Measurements from ENCODE around the gene PDF. TPM values are rescaled to one million over a fixed set of nuclear protein-coding genes. Genes with fewer than 3 reads are reported as not detected.
"Not testable (repeated sequence)": the region's sequence is repeated elsewhere in the genome, so short reads cannot be mapped to it uniquely, and the experiment has no call there.

PDF gene
- total and polyA plus RNA-seq, 5 experiments from 2014 or later = 12.3 to 17.2 (median 15.1) TPM

DNA sequence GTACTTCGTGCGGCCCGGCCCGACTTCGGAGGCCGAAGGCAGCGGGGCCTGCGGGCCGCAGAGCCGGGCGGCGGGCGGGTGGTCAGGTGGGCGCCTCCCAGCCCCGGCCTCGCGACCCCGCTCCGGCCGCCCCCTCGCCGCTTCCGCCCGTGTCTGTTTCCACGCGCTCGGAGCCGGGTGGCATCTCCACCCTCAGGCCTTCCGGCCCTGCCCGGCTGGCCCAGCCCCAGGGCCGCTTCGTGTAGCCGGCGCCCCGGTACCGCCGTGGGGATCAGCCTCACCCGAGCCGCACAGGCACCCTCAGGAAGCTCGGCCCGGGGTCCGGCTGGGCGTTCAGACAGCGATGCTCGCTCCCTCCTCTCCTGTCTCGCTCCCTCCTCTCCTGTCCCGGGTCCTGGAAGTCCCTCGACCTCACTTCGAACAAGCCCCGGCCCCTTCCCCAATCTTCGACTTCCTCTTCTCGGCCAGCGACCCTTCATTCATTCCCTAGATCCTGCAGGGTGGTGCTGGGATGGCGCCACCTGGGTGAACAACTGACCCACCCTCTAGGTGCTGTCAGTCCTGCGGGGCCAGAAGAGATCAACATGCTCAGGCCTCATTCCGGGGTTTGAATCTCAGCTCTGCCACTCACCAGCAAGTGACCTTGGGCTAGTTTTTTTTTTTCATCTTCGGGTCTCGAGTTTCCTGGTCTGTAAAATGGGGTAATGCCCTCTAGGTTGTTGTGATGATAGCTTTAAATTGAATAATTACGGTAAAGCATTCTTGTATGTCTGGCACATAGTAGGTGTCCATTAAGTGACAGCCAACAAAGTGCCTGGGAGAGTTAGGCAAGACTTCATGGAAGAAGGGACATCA, 18.6 kb downstream of the PDF start:
- Mint-ChIP-seq H3K9me3 (no peaks in the 10 kb centered on the region), H3K27me3 (no peaks in the 10 kb centered on the region), H3K36me3 (peaks cover 0 to 32% (median 0%) of the 10 kb centered on the region in 3 donors), H3K27ac (peak overlapping the region; percentile 87 to 98 (median 96)), H3K4me1 (peaks cover 17 to 35% (median 32%) of the 10 kb centered on the region in 4 donors), H3K4me3 (peak overlapping the region; percentile 90 to 100 (median 99))
- ATAC-seq (peak; percentile 42 to 57), DNase-seq (peak in 6 of 10 donors; percentile 6 to 64 (median 33))
- POLR2A ChIA-PET = interaction anchor here (0.9 to 2.6 kb wide), 5 partner anchors 14 to 985 kb away, joined by 3 to 17 read pairs (median 5); partner anchors contain the start of genes COG8, NIP7 and PDF

DNA sequence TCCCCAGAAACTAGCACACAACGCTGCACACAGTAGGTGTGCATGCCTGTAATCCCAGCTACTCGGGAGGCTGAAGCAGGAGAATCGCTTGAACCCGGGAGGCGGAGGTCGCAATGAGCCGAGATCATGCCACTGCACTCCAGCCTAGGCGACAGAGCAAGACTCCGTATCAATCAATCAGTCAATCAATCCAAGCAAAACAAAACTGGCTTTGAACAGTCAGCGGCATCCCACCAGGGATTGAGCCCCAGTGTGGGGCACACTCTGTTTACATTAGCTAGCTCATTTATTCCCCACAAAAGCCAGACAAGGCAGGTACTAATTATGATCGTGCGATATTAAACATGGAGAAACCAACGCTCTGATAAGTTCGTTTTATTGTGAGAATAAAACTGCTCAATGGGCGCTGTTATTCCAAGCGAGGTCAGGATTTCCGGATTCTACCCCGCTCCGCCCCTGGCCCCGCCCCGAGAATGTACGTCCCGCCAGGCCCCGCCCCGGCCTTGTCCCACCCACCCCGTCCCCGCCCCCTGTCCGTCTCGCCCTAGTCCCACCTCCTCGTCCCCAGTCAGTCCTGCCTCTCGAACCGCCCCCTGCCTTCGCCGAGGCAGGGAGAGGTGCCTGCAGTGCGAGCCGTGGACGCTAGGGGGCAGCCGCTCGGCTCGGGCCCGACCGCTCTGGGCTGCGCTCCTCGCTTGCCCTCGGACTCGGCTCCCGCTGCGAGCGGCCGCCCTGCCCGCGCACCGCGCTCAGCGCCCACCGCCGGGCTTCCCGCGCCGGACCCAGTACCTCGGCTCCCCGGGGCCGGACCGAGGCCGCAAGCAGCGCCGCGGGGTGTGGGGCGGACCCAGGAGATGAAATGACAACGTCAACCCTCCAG, 19.5 kb downstream of the PDF start, which contains the start of gene VPS4A:
TSS of gene VPS4A (plus strand) at position 698 of the 880 bp plus-strand sequence. CDS start at position 860, 162 bp downstream.
- peaks cover 0 to 24% (median 0%) of the 10 kb centered on the region in 3 donors for H3K36me3 Mint-ChIP-seq
- H3K27me3 Mint-ChIP-seq = no peaks in the 10 kb centered on the region
- no peaks in the 10 kb centered on the region for H3K9me3 Mint-ChIP-seq
- H3K4me3 Mint-ChIP-seq = peak within 1 kb of the TSS; percentile 90 to 100 (median 99)
- DNase-seq = peak; percentile 94 to 98 (median 98)
- peak within 1 kb of the TSS; percentile 95 to 98 (median 96) for H3K27ac Mint-ChIP-seq
- peaks cover 15 to 35% (median 32%) of the 10 kb centered on the region in 4 donors for H3K4me1 Mint-ChIP-seq
- POLR2A ChIA-PET = interaction anchor here (0.6 to 2.6 kb wide), 5 partner anchors 19 to 178 kb away, joined by 3 to 17 read pairs (median 8); partner anchors contain the start of genes CHTF8, COG8, NIP7 and PDF
- peak; percentile 92 to 95 for ATAC-seq

DNA sequence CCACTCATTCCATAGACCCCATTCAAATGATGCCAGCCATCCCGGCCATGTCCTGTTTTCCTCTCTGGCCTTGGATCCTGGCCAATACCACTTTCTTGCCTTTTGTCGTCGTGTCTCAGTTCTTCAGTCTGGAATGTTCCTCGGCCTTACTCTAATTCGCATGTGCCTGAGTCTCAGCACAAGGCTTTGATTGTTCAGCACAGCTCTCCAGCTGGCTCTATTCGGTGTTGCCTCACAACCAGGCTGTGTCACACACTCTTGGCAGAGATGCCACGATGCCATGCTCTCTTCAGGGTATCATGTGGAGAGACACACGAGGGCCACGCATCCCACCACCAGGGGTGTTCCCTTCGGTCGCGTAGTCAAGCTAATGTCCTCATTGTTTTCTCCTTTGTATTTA, 21.1 kb downstream of the PDF start:
- peak overlapping the region in 8 of 10 donors; percentile 0 to 73 (median 18) for H3K4me3 Mint-ChIP-seq
- H3K27me3 Mint-ChIP-seq = no peaks in the 10 kb centered on the region
- peak overlapping the region in 7 of 10 donors; percentile 7 to 57 (median 38) for H3K27ac Mint-ChIP-seq
- peaks cover 0 to 13% (median 0%) of the 10 kb centered on the region in 3 donors for H3K36me3 Mint-ChIP-seq
- no peak for DNase-seq
- peaks cover 13 to 31% (median 29%) of the 10 kb centered on the region in 4 donors for H3K4me1 Mint-ChIP-seq
- H3K9me3 Mint-ChIP-seq = no peaks in the 10 kb centered on the region
- no peak for ATAC-seq
- POLR2A ChIA-PET = interaction anchor here (1.7 kb wide), 1 partner anchor 177 kb away, joined by 7 read pairs; the partner anchor contains the start of genes CHTF8 and UTP4

DNA sequence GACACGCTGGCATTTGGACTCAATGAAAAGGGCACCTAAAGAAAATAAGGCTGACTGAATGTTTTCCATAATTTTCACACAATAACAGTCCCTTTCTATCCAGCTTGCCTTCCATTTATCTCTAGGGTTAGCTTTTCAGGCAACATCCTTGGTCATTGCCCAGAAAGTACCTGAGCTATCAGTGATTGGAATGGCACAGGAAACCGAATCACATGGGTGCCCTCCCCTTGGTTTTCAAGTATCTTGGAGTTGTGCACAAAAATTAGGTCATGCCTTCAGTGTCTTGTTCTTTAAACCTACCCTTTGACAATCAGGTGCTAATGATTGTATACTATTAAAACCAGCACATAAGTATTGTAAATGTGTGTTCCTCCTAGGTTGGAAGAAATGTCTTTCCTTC, 22.5 kb downstream of the PDF start:
- H3K27ac Mint-ChIP-seq = no peak overlapping the region
- DNase-seq = no peak
- H3K4me1 Mint-ChIP-seq = peaks cover 7 to 18% (median 16%) of the 10 kb centered on the region in 4 donors
- H3K36me3 Mint-ChIP-seq = no peaks in the 10 kb centered on the region
- POLR2A ChIA-PET = no interaction called here
- no peak for ATAC-seq
- H3K27me3 Mint-ChIP-seq = no peaks in the 10 kb centered on the region
- no peaks in the 10 kb centered on the region for H3K9me3 Mint-ChIP-seq
- H3K4me3 Mint-ChIP-seq = no peak overlapping the region

DNA sequence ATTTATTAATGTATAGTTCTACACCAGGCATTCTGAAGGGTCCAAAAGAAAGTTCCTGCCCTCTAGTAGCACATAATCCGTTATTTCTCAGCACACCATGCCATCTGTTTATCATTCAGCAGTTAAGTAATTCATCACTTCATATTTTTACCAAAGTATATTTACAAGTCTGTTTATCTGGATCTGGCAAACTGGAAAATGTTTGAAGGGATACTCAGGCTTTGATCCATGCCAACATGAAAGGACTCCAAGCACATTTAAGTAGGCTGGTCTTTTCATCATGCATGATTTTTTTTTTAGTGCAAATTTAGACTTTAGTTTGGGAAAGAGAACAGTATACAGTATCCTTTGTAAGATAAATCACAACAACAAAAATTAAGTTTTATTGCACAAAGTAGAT, 23.3 kb downstream of the PDF start:
- ATAC-seq = no peak
- Mint-ChIP-seq H3K36me3 (no peaks in the 10 kb centered on the region), H3K4me3 (no peak overlapping the region), H3K4me1 (peaks cover 5 to 15% (median 12%) of the 10 kb centered on the region in 4 donors), H3K27ac (no peak overlapping the region), H3K27me3 (no peaks in the 10 kb centered on the region), H3K9me3 (no peaks in the 10 kb centered on the region)
- POLR2A ChIA-PET = no interaction called here
- no peak for DNase-seq

DNA sequence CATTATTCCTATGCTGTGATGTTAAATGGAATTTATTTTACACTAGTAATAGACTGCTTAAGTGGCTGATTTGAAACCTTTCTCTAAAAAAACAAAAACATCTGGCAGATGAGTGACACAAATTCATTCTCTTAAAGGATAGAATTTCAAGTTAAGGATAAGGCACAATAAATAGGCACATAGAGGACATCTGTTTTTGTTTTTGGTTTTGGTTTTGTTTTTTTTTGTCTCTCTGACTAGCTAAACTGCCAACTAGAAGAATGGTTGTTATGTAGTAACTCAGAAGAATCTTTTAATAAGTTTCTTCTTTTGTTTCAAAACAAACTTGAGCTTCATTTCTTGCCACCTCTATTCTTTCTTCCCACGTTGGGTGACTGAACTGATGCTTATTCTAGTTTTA, 24.4 kb downstream of the PDF start:
- H3K9me3 Mint-ChIP-seq = no peaks in the 10 kb centered on the region
- no peak overlapping the region for H3K4me3 Mint-ChIP-seq
- no peak overlapping the region for H3K27ac Mint-ChIP-seq
- POLR2A ChIA-PET = interaction anchor here (0.6 kb wide), 1 partner anchor 473 kb away, joined by 3 read pairs; no protein-coding TSS in a partner anchor
- no peaks in the 10 kb centered on the region for H3K27me3 Mint-ChIP-seq
- DNase-seq (no peak), ATAC-seq (no peak)
- peaks cover 1 to 11% (median 7%) of the 10 kb centered on the region in 4 donors for H3K4me1 Mint-ChIP-seq
- peaks cover 0 to 5% (median 0%) of the 10 kb centered on the region in 3 donors for H3K36me3 Mint-ChIP-seq

DNA sequence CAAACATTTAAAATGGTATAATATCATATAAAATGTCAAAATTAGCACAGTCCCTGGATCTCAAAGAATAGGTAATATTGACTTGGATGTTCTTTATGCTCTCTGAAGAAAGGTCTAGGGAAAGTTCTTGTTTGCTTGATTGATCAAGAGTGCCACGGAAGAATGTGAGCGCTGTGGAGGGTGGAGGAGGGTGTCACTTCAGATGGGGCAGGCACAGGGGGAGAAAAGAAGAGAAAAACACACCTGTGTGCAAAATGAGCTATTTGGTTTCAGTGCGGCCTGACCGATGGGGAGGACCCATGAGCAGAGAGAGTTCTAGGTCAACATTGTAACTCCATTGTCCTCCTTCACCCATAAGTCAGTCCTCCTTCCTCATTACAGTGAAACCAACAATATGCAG, 28.1 kb downstream of the PDF start:
- POLR2A ChIA-PET = no interaction called here
- Mint-ChIP-seq H3K4me1 (no peaks in the 10 kb centered on the region), H3K27ac (no peak overlapping the region), H3K4me3 (no peak overlapping the region), H3K27me3 (no peaks in the 10 kb centered on the region), H3K36me3 (peaks cover 0 to 21% (median 11%) of the 10 kb centered on the region in 3 donors), H3K9me3 (no peaks in the 10 kb centered on the region)
- ATAC-seq (no peak), DNase-seq (no peak)

DNA sequence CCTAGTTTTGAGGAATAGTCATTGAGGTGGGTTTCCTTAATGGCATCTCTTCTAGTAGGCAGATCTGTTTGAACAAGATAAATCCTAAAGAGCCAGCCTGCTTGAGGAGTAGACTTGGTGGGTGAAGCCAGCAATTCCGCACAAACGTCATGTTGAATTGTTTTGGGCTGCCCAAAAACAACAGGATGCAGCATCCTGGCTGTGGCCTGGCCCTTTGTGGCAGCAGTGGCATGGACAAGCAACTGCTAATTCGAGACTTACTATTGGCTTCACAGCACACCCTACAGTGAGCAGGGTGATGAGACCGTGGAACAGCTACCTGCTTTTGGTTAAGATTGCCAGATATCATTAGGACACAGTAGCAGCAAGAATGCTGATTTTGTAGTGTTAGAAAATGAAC, 28.5 kb downstream of the PDF start:
- no peaks in the 10 kb centered on the region for H3K4me1 Mint-ChIP-seq
- DNase-seq = no peak
- no peak overlapping the region for H3K27ac Mint-ChIP-seq
- no peaks in the 10 kb centered on the region for H3K9me3 Mint-ChIP-seq
- POLR2A ChIA-PET = no interaction called here
- H3K36me3 Mint-ChIP-seq = peaks cover 0 to 21% (median 11%) of the 10 kb centered on the region in 3 donors
- no peaks in the 10 kb centered on the region for H3K27me3 Mint-ChIP-seq
- no peak for ATAC-seq
- no peak overlapping the region for H3K4me3 Mint-ChIP-seq

DNA sequence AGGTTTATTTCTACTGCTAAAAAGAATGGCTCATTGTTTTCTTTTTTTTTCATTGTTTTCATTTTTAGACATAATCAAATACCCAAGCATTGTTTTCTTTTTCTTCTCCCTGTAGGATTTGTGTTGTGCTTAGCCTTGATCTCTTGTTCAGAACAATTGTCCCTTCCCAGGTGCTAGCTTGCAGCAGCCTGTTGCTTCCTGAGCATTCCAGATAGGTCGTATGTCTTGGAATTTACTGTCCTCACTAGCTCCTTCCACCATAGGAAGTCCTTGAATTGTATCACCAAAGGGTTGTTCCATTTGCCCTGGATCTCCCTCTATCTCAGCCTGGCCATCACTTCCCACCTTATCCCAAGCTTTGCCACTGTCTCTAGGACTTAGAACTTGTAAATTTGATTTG, 29.2 kb downstream of the PDF start:
- Mint-ChIP-seq H3K9me3 (no peaks in the 10 kb centered on the region), H3K4me1 (no peaks in the 10 kb centered on the region), H3K36me3 (peaks cover 0 to 21% (median 11%) of the 10 kb centered on the region in 3 donors), H3K27me3 (no peaks in the 10 kb centered on the region), H3K4me3 (no peak overlapping the region), H3K27ac (no peak overlapping the region)
- DNase-seq (no peak), ATAC-seq (no peak)
- POLR2A ChIA-PET = no interaction called here

DNA sequence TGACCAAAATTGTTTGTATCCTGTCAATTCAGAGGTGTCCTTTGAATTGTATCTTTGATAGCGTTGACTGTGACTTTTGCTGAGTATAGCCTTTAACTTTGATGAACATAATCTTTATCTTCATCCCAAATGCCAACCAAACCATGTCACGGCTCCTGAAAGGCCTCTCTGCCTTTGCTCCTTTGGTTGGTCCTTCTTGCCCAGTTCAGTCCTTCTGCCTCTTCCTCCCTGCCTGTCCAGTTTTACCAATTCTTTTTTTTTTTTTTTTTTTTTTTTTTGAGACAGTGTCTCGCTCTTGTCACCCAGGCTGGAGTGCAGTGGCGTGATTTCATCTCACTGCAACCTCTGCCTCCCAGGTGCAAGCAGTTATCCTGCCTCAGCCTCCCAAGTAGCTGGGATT, 32.1 kb downstream of the PDF start:
- Mint-ChIP-seq H3K36me3 (peaks cover 0 to 21% (median 11%) of the 10 kb centered on the region in 3 donors), H3K4me1 (no peaks in the 10 kb centered on the region), H3K4me3 (no peak overlapping the region), H3K27me3 (no peaks in the 10 kb centered on the region), H3K9me3 (no peaks in the 10 kb centered on the region), H3K27ac (no peak overlapping the region)
- ATAC-seq = no peak
- POLR2A ChIA-PET = no interaction called here
- DNase-seq = no peak

DNA sequence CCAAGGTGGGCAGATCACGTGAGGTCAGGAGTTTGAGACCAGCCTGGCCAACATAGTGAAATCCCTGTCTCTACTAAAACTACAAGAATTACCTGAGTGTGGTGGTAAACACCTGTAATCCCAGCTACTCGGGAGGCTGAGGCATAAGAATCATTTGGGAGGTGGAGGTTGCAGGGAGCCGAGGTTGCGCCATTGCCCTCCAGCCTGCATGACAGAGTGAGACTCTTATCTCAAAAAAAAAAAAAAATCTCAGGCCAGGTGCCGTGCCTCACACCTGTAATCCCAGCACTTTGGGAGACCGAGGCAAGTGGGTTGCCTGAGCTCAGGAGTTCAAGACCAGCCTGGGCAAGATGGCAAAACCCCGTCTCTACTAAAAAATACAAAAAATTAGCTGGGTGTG, 33.6 kb downstream of the PDF start:
- H3K4me1 Mint-ChIP-seq, H3K27ac Mint-ChIP-seq, DNase-seq, H3K4me3 Mint-ChIP-seq, H3K9me3 Mint-ChIP-seq, ATAC-seq, H3K27me3 Mint-ChIP-seq: not testable (repeated sequence)
- H3K36me3 Mint-ChIP-seq = peaks cover 0 to 21% (median 11%) of the 10 kb centered on the region in 3 donors
- POLR2A ChIA-PET = interaction anchor here (0.7 kb wide), 1 partner anchor 273 kb away, joined by 5 read pairs; no protein-coding TSS in a partner anchor

DNA sequence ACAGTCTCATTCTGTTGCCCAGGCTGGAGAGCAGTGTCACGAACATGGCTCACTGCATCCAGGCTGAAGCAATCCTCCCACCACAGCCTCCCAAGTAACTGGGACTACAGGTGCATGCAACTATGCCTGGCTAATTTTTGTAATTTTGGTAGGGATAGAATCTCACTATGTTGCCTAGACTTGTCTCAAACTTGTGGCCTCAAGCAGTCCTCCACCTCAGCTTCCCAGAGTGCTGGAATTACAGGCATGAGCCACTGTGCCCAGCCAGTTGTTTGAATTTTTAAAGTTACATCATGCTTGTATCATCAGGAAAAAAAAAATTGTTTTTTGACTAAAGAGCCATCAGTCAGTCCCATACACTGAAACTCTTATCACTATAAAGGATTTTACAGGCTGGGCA, 36.3 kb downstream of the PDF start:
- no peaks in the 10 kb centered on the region for H3K9me3 Mint-ChIP-seq
- POLR2A ChIA-PET = interaction anchor here (0.7 kb wide), 1 partner anchor 776 kb away, joined by 3 read pairs; no protein-coding TSS in a partner anchor
- no peak overlapping the region for H3K4me3 Mint-ChIP-seq
- H3K4me1 Mint-ChIP-seq = no peaks in the 10 kb centered on the region
- no peak for DNase-seq
- no peak overlapping the region for H3K27ac Mint-ChIP-seq
- H3K36me3 Mint-ChIP-seq = peaks cover 0 to 3% (median 3%) of the 10 kb centered on the region in 3 donors
- ATAC-seq = no peak
- no peaks in the 10 kb centered on the region for H3K27me3 Mint-ChIP-seq
